ENCODE results near the gene OBSCN.

- no peak for TF ChIP-seq CTCF (conservative IDR thresholded peaks at IDR 0.05; ENCODE audit: low read length)
- TF ChIP-seq EZH2phosphoT487 (IDR thresholded peaks at IDR 0.05; ENCODE audit: borderline replicate concordance), result no peak
These were observed 44.7 kb upstream of the OBSCN start for GRCh38 chr1:228163007-228163753.
